ENCODE measurements around the gene THSD1. TPM values are rescaled to one million over a fixed set of nuclear protein-coding genes. Genes with fewer than 3 reads are reported as not detected.

The THSD1 gene
- total and polyA plus RNA-seq, 9 donors = 2.1 to 6.4 (median 3.5) TPM

GRCh38 chr13:52449331-52450011 lies 43.5 kb upstream of the THSD1 start:
- DNase-seq = no peak
- no peaks in the 10 kb centered on the region for H3K27me3 ChIP-seq
- H3K4me3 ChIP-seq = peak overlapping the region; percentile 94
- H3K4me1 ChIP-seq (ENCODE audit: insufficient read depth) = peaks cover 10% of the 10 kb centered on the region
- no peak for TF ChIP-seq CTCF (IDR thresholded peaks at IDR 0.05)
- TF ChIP-seq EP300 (IDR thresholded peaks at IDR 0.05) = no peak
- TF ChIP-seq POLR2A (IDR thresholded peaks at IDR 0.05) = no peak
- WGBS, 3 donors = 2 to 4% (median 3%) methylated on average over 10 of the region's 10 CpGs
- H3K36me3 ChIP-seq = no peaks in the 10 kb centered on the region
- no peaks in the 10 kb centered on the region for H3K9me3 ChIP-seq
- peak overlapping the region; percentile 90 to 92 for H3K27ac ChIP-seq
- intact Hi-C loops (cut with DNase I) = loop anchor here in 2 of 4 donors (5.0 to 10.0 kb wide), 4 partner anchors 105 to 997 kb away; partner anchors contain the start of gene INTS6 (in 1 of the 2)

- Histone ChIP-seq H3K27me3 (no peaks in the 10 kb centered on the region), H3K4me3 (no peak overlapping the region), H3K4me1 (ENCODE audit: insufficient read depth) (peaks cover 9% of the 10 kb centered on the region), H3K27ac (no peak overlapping the region), H3K9me3 (no peaks in the 10 kb centered on the region), H3K36me3 (no peaks in the 10 kb centered on the region)
- WGBS, 3 donors = 81 to 84% (median 83%) methylated on average over 5 of the region's 5 CpGs
- intact Hi-C loops (cut with DNase I) = no loop called here
- DNase-seq = no peak
- no peak for TF ChIP-seq EP300 (IDR thresholded peaks at IDR 0.05)
- TF ChIP-seq POLR2A (IDR thresholded peaks at IDR 0.05) = no peak
- no peak for TF ChIP-seq CTCF (IDR thresholded peaks at IDR 0.05)
Measured at GRCh38 chr13:52447815-52448552, 42.0 kb upstream of the THSD1 start.

GRCh38 chr13:52447354-52447753 lies 41.4 kb upstream of the THSD1 start:
- intact Hi-C loops (cut with DNase I) = no loop called here
- Histone ChIP-seq H3K27ac (no peak overlapping the region), H3K27me3 (no peaks in the 10 kb centered on the region), H3K4me1 (ENCODE audit: insufficient read depth) (peaks cover 9% of the 10 kb centered on the region), H3K9me3 (no peaks in the 10 kb centered on the region), H3K4me3 (no peak overlapping the region), H3K36me3 (no peaks in the 10 kb centered on the region)
- no peak for TF ChIP-seq CTCF (IDR thresholded peaks at IDR 0.05)
- no peak for TF ChIP-seq POLR2A (IDR thresholded peaks at IDR 0.05)
- TF ChIP-seq EP300 (IDR thresholded peaks at IDR 0.05) = no peak
- 94 to 97% (median 97%) methylated on average over 2 of the region's 2 CpGs for WGBS, 3 donors
- DNase-seq = no peak

GRCh38 chr13:52446265-52446664 lies 40.3 kb upstream of the THSD1 start:
- H3K27me3 ChIP-seq = no peaks in the 10 kb centered on the region
- TF ChIP-seq EP300 (IDR thresholded peaks at IDR 0.05) = no peak
- TF ChIP-seq CTCF (IDR thresholded peaks at IDR 0.05) = no peak
- no peak for TF ChIP-seq POLR2A (IDR thresholded peaks at IDR 0.05)
- WGBS, 3 donors = 87 to 98% (median 92%) methylated on average over 1 of the region's 1 CpG
- no peak overlapping the region for H3K27ac ChIP-seq
- H3K36me3 ChIP-seq = no peaks in the 10 kb centered on the region
- H3K9me3 ChIP-seq = no peaks in the 10 kb centered on the region
- intact Hi-C loops (cut with DNase I) = no loop called here
- peaks cover 9% of the 10 kb centered on the region for H3K4me1 ChIP-seq (ENCODE audit: insufficient read depth)
- H3K4me3 ChIP-seq = no peak overlapping the region
- no peak for DNase-seq

Measured in ovary (tissue), 9 donors.